ENCODE measurements around the gene NUDT14. TPM values are rescaled to one million over a fixed set of nuclear protein-coding genes. Genes with fewer than 3 reads are reported as not detected.

Gene NUDT14
- total and polyA plus RNA-seq, 2 of the 8 experiments (the other 6 are each of a cell fraction or from before 2014, with no cell fraction given) = 25.5 to 33.3 TPM

DNA sequence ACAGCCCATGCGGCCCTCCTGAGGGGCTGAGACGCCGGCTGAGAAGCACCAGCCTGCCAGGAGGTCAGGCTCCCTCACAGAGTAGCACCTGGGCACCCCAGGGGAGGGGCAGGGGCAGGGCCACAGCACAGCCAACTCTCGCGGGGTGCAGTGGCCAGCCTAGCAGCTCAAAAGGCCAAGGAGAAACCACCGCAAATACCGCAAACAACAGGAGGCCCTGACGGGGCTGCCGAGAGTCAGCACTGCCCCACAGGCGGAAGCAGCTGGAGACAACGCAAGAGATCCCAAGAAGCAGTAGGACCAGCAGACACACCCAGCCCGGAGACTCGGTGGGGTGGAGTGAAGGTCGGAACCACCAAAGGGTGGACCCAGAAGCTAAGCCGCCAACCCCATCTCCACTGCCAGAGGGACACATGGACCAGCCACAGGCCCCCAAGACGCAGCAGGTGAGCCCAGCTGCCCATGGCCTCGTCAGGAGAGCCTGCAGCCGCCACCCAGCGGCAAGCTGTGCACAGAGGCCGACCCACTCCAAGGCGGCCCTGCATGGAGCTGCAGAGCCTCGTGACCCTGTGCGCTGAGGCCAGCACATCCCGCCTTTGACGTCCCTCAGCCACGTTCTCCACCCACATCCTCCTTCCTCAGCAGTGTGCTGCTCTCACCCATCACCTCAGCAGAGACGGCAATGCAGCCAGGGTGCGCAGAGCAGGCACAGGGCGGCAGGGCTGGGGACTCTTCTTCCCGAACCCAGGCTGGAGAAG is 35.6 kb upstream of the NUDT14 start (continued):
- TF ChIP-seq EP300 (IDR thresholded peaks at IDR 0.05; ENCODE audit: borderline replicate concordance in 1 of 2, low read depth in 2 of 2, low read length in 2 of 2) = no peak
- no peak for TF ChIP-seq RNF2 (IDR thresholded peaks at IDR 0.05; ENCODE audit: borderline replicate concordance, low read depth, low read length, missing control alignments, poor library complexity, severe bottlenecking)
- TF ChIP-seq BACH1 (IDR thresholded peaks at IDR 0.05; ENCODE audit: low read length) = no peak
- TF ChIP-seq CTBP2 (IDR thresholded peaks at IDR 0.05; ENCODE audit: borderline replicate concordance, insufficient read depth, insufficient read length, low read length) = no peak
- TF ChIP-seq RBBP5 (IDR thresholded peaks at IDR 0.05; ENCODE audit: borderline replicate concordance, low read depth, low read length) = no peak
- no peak for TF ChIP-seq YY1 (IDR thresholded peaks at IDR 0.05; ENCODE audit: low read depth, low read length)
- TF ChIP-seq PHF8 (conservative IDR thresholded peaks at IDR 0.05; ENCODE audit: low read depth, low read length) = no peak
